DND-41 (cell line): ENCODE results near the gene OPRL1.

Experiments used
- CTCF ChIP-seq: IDR thresholded peaks from 2 replicates; pipeline ENCODE4 v1.5.1; 2012; ENCODE audit warnings: borderline replicate concordance, low read length, moderate library complexity, mild to moderate bottlenecking; ENCODE audit not compliant: poor library complexity, severe bottlenecking; ENCODE audit errors: extremely low read depth
- EZH2 ChIP-seq: IDR thresholded peaks from 3 replicates; pipeline ENCODE4 v1.6.1; 2012; ENCODE audit warnings: borderline replicate concordance, low read depth, mild to moderate bottlenecking, moderate library complexity, low read length, inconsistent platforms; ENCODE audit not compliant: severe bottlenecking

DNA sequence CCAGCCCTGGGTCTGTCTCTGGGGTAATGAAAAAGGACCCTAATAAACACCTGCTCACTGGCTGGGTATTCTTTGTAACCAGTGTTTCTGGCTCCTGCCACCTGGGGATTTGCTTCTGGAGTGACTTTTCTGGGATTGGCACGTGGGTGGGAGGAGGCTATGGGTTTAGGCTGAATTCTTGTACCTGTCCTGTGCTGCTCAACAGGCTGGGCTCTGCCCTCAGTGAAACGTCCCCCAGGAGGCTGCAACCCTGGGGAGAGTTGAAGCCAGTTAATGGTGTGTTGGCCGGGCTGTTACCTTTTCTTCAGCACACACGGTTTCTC lies 20.6 kb downstream of the OPRL1 start:
- no peak for TF ChIP-seq CTCF
- TF ChIP-seq EZH2: no peak
